ENCODE results near the gene AP4B1.

The AP4B1 gene

DNA sequence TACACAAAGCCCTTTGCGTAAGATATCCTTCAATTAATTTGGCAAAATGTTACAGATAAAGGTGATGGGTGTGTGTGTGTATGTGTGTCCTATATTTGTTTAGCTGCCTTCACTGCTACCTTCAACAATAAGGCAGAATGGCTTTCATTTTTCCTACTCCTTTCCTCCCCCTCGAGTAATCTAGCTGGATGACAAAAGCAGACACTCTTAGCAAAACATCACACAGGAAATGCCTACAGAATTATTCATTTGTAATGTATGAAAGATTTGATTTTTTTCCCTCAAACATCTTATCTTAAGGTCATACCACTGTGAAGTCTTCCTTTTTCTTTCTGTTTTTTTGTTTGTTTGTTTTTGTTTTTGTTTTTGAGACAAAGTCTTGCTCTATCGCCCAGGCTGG lies 43.7 kb downstream of the AP4B1 start:
- no peak overlapping the region for H4K91ac ChIP-seq (ENCODE audit: low read depth, low read length, poor library complexity)
- H3K4ac ChIP-seq (ENCODE audit: low read length): no peak overlapping the region
- no peak overlapping the region for H2BK15ac ChIP-seq (ENCODE audit: low read length)
- H3K14ac ChIP-seq (ENCODE audit: low read length): no peak overlapping the region
- H3K27me3 ChIP-seq (ENCODE audit: control insufficient read depth in 3 of 3, insufficient read depth in 3 of 3, low read depth in 1 of 3, low read length in 3 of 3): no peaks in the 10 kb centered on the region
- no peaks in the 10 kb centered on the region for H3K36me3 ChIP-seq (replicated peaks in 1 of 2; ENCODE audit: control insufficient read depth in 2 of 2, insufficient read depth in 2 of 2, low read length in 2 of 2)
- H3K4me1 ChIP-seq (ENCODE audit: control insufficient read depth in 2 of 2, insufficient read depth in 1 of 2, low read depth in 1 of 2, low read length in 2 of 2): no peaks in the 10 kb centered on the region
- H2BK12ac ChIP-seq (ENCODE audit: low read length): no peak overlapping the region
- H3K23ac ChIP-seq (ENCODE audit: low read depth, low read length, poor library complexity): no peak overlapping the region
- H4K8ac ChIP-seq (ENCODE audit: low read depth, low read length): no peak overlapping the region
- no peak overlapping the region for H3K18ac ChIP-seq (ENCODE audit: low read length)
- no peaks in the 10 kb centered on the region for H3K9me3 ChIP-seq (replicated peaks in 1 of 2; ENCODE audit: control insufficient read depth in 2 of 2, insufficient read depth in 1 of 2, low read depth in 1 of 2, low read length in 2 of 2)
- DNase-seq (ENCODE audit: low spot score): no peak
- H3K4me3 ChIP-seq (ENCODE audit: low read length in 2 of 2): no peak overlapping the region
- H3K79me1 ChIP-seq (ENCODE audit: low read depth, low read length): no peaks in the 10 kb centered on the region
- no peak overlapping the region for H2AK5ac ChIP-seq (ENCODE audit: low read depth, low read length)
- no peak overlapping the region for H2BK5ac ChIP-seq (ENCODE audit: low read length)
- H3K4me2 ChIP-seq (ENCODE audit: insufficient read depth, low read length, poor library complexity, severe bottlenecking): no peak overlapping the region
- no CpG with 5 or more reads among the region's 3 CpGs for WGBS, 2 donors (ENCODE audit: extremely low coverage in 2 of 2, insufficient read length in 2 of 2, insufficient replicate concordance in 1 of 2)
- no peak overlapping the region for H2BK120ac ChIP-seq (ENCODE audit: low read depth, low read length)
- no peak overlapping the region for H3K9ac ChIP-seq (ENCODE audit: low read depth, low read length, poor library complexity)
- no peak overlapping the region for H2AFZ ChIP-seq (ENCODE audit: low read length)
- no peak overlapping the region for H3K27ac ChIP-seq (replicated peaks; ENCODE audit: low read length)

DNA sequence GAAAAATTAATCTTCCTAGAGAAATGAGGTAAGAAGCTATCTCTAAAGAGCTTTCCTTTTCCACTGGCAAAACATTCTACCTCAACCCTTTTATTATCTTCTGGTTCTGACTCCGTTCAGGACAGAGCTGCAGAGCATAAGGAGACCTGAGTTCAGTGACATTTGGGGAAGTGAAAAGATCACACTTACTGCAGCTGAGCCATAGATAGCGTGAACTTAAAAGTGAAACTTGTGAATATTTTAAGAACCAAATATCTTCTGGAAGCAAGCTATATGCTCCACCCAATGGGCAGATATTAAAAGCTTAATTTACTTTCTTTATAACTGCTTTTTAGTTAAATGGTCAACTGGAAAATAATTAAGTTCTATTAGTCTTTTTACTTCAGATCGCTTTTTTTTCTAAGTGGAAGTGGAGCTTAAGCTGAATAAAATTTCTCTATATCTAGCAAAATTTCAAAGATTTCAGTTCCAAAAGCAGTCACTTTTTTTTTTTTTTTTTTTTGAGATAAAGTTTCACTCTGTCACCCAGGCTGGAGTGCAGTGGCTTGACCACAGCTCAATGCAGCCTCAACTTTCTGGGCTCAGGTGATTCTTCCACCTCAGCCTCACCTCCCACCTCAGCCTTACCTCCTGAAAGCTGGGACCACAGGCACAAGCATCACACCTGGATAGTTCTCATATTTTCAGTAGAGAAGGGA lies 45.0 kb downstream of the AP4B1 start:
- H3K9ac ChIP-seq (ENCODE audit: low read depth, low read length, poor library complexity): no peak overlapping the region
- H3K79me1 ChIP-seq (ENCODE audit: low read depth, low read length): no peaks in the 10 kb centered on the region
- H3K14ac ChIP-seq (ENCODE audit: low read length): no peak overlapping the region
- no peak overlapping the region for H2BK15ac ChIP-seq (ENCODE audit: low read length)
- no peak overlapping the region for H3K4me2 ChIP-seq (ENCODE audit: insufficient read depth, low read length, poor library complexity, severe bottlenecking)
- no peak overlapping the region for H3K27ac ChIP-seq (replicated peaks; ENCODE audit: low read length)
- no peak overlapping the region for H4K8ac ChIP-seq (ENCODE audit: low read depth, low read length)
- H3K36me3 ChIP-seq (replicated peaks in 1 of 2; ENCODE audit: control insufficient read depth in 2 of 2, insufficient read depth in 2 of 2, low read length in 2 of 2): no peaks in the 10 kb centered on the region
- H3K4ac ChIP-seq (ENCODE audit: low read length): no peak overlapping the region
- WGBS, 2 donors (ENCODE audit: extremely low coverage in 2 of 2, insufficient read length in 2 of 2, insufficient replicate concordance in 1 of 2): no CpG with 5 or more reads among the region's 3 CpGs
- no peak overlapping the region for H2AK5ac ChIP-seq (ENCODE audit: low read depth, low read length)
- no peak overlapping the region for H4K91ac ChIP-seq (ENCODE audit: low read depth, low read length, poor library complexity)
- no peak overlapping the region for H2BK5ac ChIP-seq (ENCODE audit: low read length)
- H3K9me3 ChIP-seq (replicated peaks in 1 of 2; ENCODE audit: control insufficient read depth in 2 of 2, insufficient read depth in 1 of 2, low read depth in 1 of 2, low read length in 2 of 2): no peaks in the 10 kb centered on the region
- no peak overlapping the region for H2BK12ac ChIP-seq (ENCODE audit: low read length)
- H3K4me3 ChIP-seq (ENCODE audit: low read length in 2 of 2): no peak overlapping the region
- no peak overlapping the region for H2BK120ac ChIP-seq (ENCODE audit: low read depth, low read length)
- no peaks in the 10 kb centered on the region for H3K4me1 ChIP-seq (ENCODE audit: control insufficient read depth in 2 of 2, insufficient read depth in 1 of 2, low read depth in 1 of 2, low read length in 2 of 2)
- H2AFZ ChIP-seq (ENCODE audit: low read length): no peak overlapping the region
- no peak for DNase-seq (ENCODE audit: low spot score)
- H3K27me3 ChIP-seq (ENCODE audit: control insufficient read depth in 3 of 3, insufficient read depth in 3 of 3, low read depth in 1 of 3, low read length in 3 of 3): no peaks in the 10 kb centered on the region
- H3K18ac ChIP-seq (ENCODE audit: low read length): no peak overlapping the region
- no peak overlapping the region for H3K23ac ChIP-seq (ENCODE audit: low read depth, low read length, poor library complexity)

DNA sequence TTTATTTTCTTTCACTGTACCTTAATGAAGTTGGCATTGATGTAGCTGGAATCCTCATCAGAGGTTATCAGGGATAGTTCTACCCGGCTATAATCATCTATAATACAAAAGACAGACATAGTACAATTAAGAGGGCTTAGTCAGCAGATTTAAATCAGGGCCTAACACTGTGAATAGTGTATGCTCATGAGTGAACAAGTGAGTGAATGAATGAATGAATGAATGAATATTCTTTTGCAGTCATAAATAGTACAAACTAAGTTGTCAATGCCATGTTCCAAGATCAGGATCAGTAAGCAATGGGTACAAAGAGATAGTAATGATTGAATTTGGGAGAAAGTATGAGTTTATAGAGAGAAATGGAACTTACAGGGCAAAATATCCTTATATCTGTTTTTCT lies 45.6 kb downstream of the AP4B1 start:
- H3K9me3 ChIP-seq (replicated peaks in 1 of 2; ENCODE audit: control insufficient read depth in 2 of 2, insufficient read depth in 1 of 2, low read depth in 1 of 2, low read length in 2 of 2): no peaks in the 10 kb centered on the region
- DNase-seq (ENCODE audit: low spot score): no peak
- H3K4me3 ChIP-seq (ENCODE audit: low read length in 2 of 2): no peak overlapping the region
- no peak overlapping the region for H3K27ac ChIP-seq (replicated peaks; ENCODE audit: low read length)
- no peaks in the 10 kb centered on the region for H3K36me3 ChIP-seq (replicated peaks in 1 of 2; ENCODE audit: control insufficient read depth in 2 of 2, insufficient read depth in 2 of 2, low read length in 2 of 2)
- H3K23ac ChIP-seq (ENCODE audit: low read depth, low read length, poor library complexity): no peak overlapping the region
- no peak overlapping the region for H3K14ac ChIP-seq (ENCODE audit: low read length)
- H4K91ac ChIP-seq (ENCODE audit: low read depth, low read length, poor library complexity): no peak overlapping the region
- no peaks in the 10 kb centered on the region for H3K27me3 ChIP-seq (ENCODE audit: control insufficient read depth in 3 of 3, insufficient read depth in 3 of 3, low read depth in 1 of 3, low read length in 3 of 3)
- no CpG with 5 or more reads among the region's 1 CpG for WGBS, 2 donors (ENCODE audit: extremely low coverage in 2 of 2, insufficient read length in 2 of 2, insufficient replicate concordance in 1 of 2)
- H3K9ac ChIP-seq (ENCODE audit: low read depth, low read length, poor library complexity): no peak overlapping the region
- no peak overlapping the region for H3K4me2 ChIP-seq (ENCODE audit: insufficient read depth, low read length, poor library complexity, severe bottlenecking)
- H4K8ac ChIP-seq (ENCODE audit: low read depth, low read length): no peak overlapping the region
- H3K79me1 ChIP-seq (ENCODE audit: low read depth, low read length): no peaks in the 10 kb centered on the region
- H2BK120ac ChIP-seq (ENCODE audit: low read depth, low read length): no peak overlapping the region
- no peak overlapping the region for H2BK15ac ChIP-seq (ENCODE audit: low read length)
- H2AK5ac ChIP-seq (ENCODE audit: low read depth, low read length): no peak overlapping the region
- no peak overlapping the region for H3K18ac ChIP-seq (ENCODE audit: low read length)
- no peak overlapping the region for H2BK5ac ChIP-seq (ENCODE audit: low read length)
- no peak overlapping the region for H2AFZ ChIP-seq (ENCODE audit: low read length)
- no peak overlapping the region for H2BK12ac ChIP-seq (ENCODE audit: low read length)
- no peaks in the 10 kb centered on the region for H3K4me1 ChIP-seq (ENCODE audit: control insufficient read depth in 2 of 2, insufficient read depth in 1 of 2, low read depth in 1 of 2, low read length in 2 of 2)
- H3K4ac ChIP-seq (ENCODE audit: low read length): no peak overlapping the region

DNA sequence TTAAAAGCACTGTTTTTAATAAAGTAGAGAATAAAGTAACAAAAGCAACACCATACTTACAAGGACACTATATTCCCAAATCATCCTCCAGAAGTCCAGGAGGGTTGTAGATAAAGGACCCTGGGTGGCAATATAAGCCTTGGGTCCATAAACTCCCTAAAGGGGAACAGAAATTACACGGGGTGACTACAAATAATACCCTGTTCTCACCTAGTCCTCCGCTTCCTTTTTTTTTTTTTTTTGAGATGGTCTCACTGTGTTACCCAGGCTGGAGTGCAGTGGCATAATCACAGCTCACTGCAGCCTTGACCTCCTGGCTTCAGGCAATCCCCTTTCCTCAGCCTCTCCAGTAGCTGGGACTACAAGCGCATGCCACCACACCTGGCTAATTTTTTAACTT lies 46.2 kb downstream of the AP4B1 start:
- Histone ChIP-seq H3K9me3 (replicated peaks in 1 of 2; ENCODE audit: control insufficient read depth in 2 of 2, insufficient read depth in 1 of 2, low read depth in 1 of 2, low read length in 2 of 2) (no peaks in the 10 kb centered on the region), H2AFZ (ENCODE audit: low read length) (no peak overlapping the region), H3K4me1 (ENCODE audit: control insufficient read depth in 2 of 2, insufficient read depth in 1 of 2, low read depth in 1 of 2, low read length in 2 of 2) (no peaks in the 10 kb centered on the region), H4K91ac (ENCODE audit: low read depth, low read length, poor library complexity) (no peak overlapping the region), H2BK120ac (ENCODE audit: low read depth, low read length) (no peak overlapping the region), H3K18ac (ENCODE audit: low read length) (no peak overlapping the region), H3K14ac (ENCODE audit: low read length) (no peak overlapping the region), H3K9ac (ENCODE audit: low read depth, low read length, poor library complexity) (no peak overlapping the region), H4K8ac (ENCODE audit: low read depth, low read length) (no peak overlapping the region), H3K27ac (replicated peaks; ENCODE audit: low read length) (no peak overlapping the region), H2AK5ac (ENCODE audit: low read depth, low read length) (no peak overlapping the region), H3K36me3 (replicated peaks in 1 of 2; ENCODE audit: control insufficient read depth in 2 of 2, insufficient read depth in 2 of 2, low read length in 2 of 2) (no peaks in the 10 kb centered on the region), H3K4me2 (ENCODE audit: insufficient read depth, low read length, poor library complexity, severe bottlenecking) (no peak overlapping the region), H3K27me3 (ENCODE audit: control insufficient read depth in 3 of 3, insufficient read depth in 3 of 3, low read depth in 1 of 3, low read length in 3 of 3) (no peaks in the 10 kb centered on the region), H2BK15ac (ENCODE audit: low read length) (no peak overlapping the region), H3K23ac (ENCODE audit: low read depth, low read length, poor library complexity) (no peak overlapping the region), H2BK12ac (ENCODE audit: low read length) (no peak overlapping the region), H2BK5ac (ENCODE audit: low read length) (no peak overlapping the region), H3K4me3 (ENCODE audit: low read length in 2 of 2) (no peak overlapping the region), H3K4ac (ENCODE audit: low read length) (no peak overlapping the region), H3K79me1 (ENCODE audit: low read depth, low read length) (no peaks in the 10 kb centered on the region)
- WGBS, 2 donors (ENCODE audit: extremely low coverage in 2 of 2, insufficient read length in 2 of 2, insufficient replicate concordance in 1 of 2): no CpG with 5 or more reads among the region's 3 CpGs
- DNase-seq (ENCODE audit: low spot score): no peak

Measured in neuronal stem cell (in vitro differentiated cells).